ENCODE measurements around the gene SRRM3. TPM values are rescaled to one million over a fixed set of nuclear protein-coding genes. Genes with fewer than 3 reads are reported as not detected.
A peak's percentile ranks its signal among the peaks of the same experiment; 100 is the strongest.

SRRM3 gene
- total RNA-seq, 1 donor = 0.36 TPM

- Histone ChIP-seq H4K20me1 (ENCODE audit: insufficient read depth, low read length) (peaks cover 72% of the 10 kb centered on the region), H3K36me3 (ENCODE audit: insufficient read depth, low read length) (peaks cover 67% of the 10 kb centered on the region)
- no peak for DNase-seq (ENCODE audit: insufficient read length, low spot score, missing footprints)
Observed at GRCh38 chr7:76325811-76326210, 124.1 kb downstream of the SRRM3 start.

GRCh38 chr7:76326646-76327233 lies 125.0 kb downstream of the SRRM3 start:
- Histone ChIP-seq H3K4me3 (ENCODE audit: insufficient read depth, low read length) (no peak overlapping the region), H2AFZ (ENCODE audit: low read length) (no peak overlapping the region), H4K20me1 (ENCODE audit: insufficient read depth, low read length) (peaks cover 81% of the 10 kb centered on the region), H3K27me3 (ENCODE audit: insufficient read depth, low read length) (no peaks in the 10 kb centered on the region), H3K36me3 (ENCODE audit: insufficient read depth, low read length) (peaks cover 75% of the 10 kb centered on the region), H3K79me2 (ENCODE audit: insufficient read depth, low read length) (peaks cover 88% of the 10 kb centered on the region), H3K4me1 (ENCODE audit: insufficient read depth, low read length) (peaks cover 29% of the 10 kb centered on the region), H3K9me3 (ENCODE audit: low read depth, low read length) (no peaks in the 10 kb centered on the region), H3K27ac (ENCODE audit: low read depth, low read length) (peak overlapping the region; percentile 82), H3K4me2 (ENCODE audit: insufficient read depth, low read length) (no peak overlapping the region)
- DNase-seq (ENCODE audit: insufficient read length, low spot score, missing footprints) = peak; percentile 72
- TF ChIP-seq CTCF (IDR thresholded peaks at IDR 0.05; ENCODE audit: extremely low read depth, low read depth, low read length) = no peak

More at GRCh38 chr7:76325811-76326210, 124.1 kb downstream of the SRRM3 start:
- Histone ChIP-seq H3K4me2 (ENCODE audit: insufficient read depth, low read length) (no peak overlapping the region), H3K4me3 (ENCODE audit: insufficient read depth, low read length) (no peak overlapping the region), H3K4me1 (ENCODE audit: insufficient read depth, low read length) (peaks cover 29% of the 10 kb centered on the region), H3K27me3 (ENCODE audit: insufficient read depth, low read length) (no peaks in the 10 kb centered on the region), H3K9me3 (ENCODE audit: low read depth, low read length) (no peaks in the 10 kb centered on the region), H3K79me2 (ENCODE audit: insufficient read depth, low read length) (peaks cover 81% of the 10 kb centered on the region), H2AFZ (ENCODE audit: low read length) (no peak overlapping the region), H3K27ac (ENCODE audit: low read depth, low read length) (peak overlapping the region; percentile 82)
- no peak for TF ChIP-seq CTCF (IDR thresholded peaks at IDR 0.05; ENCODE audit: extremely low read depth, low read depth, low read length)

- peak; percentile 74 for DNase-seq (ENCODE audit: insufficient read length, low spot score, missing footprints)
- no peak for TF ChIP-seq CTCF (IDR thresholded peaks at IDR 0.05; ENCODE audit: extremely low read depth, low read depth, low read length)
- Histone ChIP-seq H3K27me3 (ENCODE audit: insufficient read depth, low read length) (no peaks in the 10 kb centered on the region), H3K27ac (ENCODE audit: low read depth, low read length) (peak overlapping the region; percentile 16), H3K4me1 (ENCODE audit: insufficient read depth, low read length) (peaks cover 21% of the 10 kb centered on the region), H4K20me1 (ENCODE audit: insufficient read depth, low read length) (peaks cover 82% of the 10 kb centered on the region), H3K4me2 (ENCODE audit: insufficient read depth, low read length) (no peak overlapping the region), H3K4me3 (ENCODE audit: insufficient read depth, low read length) (no peak overlapping the region), H2AFZ (ENCODE audit: low read length) (no peak overlapping the region), H3K9me3 (ENCODE audit: low read depth, low read length) (no peaks in the 10 kb centered on the region), H3K79me2 (ENCODE audit: insufficient read depth, low read length) (peaks cover 92% of the 10 kb centered on the region), H3K36me3 (ENCODE audit: insufficient read depth, low read length) (peaks cover 78% of the 10 kb centered on the region)
Observed at GRCh38 chr7:76327610-76328009, 125.9 kb downstream of the SRRM3 start.

- Histone ChIP-seq H3K4me2 (ENCODE audit: insufficient read depth, low read length) (no peak overlapping the region), H4K20me1 (ENCODE audit: insufficient read depth, low read length) (peaks cover 83% of the 10 kb centered on the region), H3K36me3 (ENCODE audit: insufficient read depth, low read length) (peaks cover 78% of the 10 kb centered on the region), H3K4me1 (ENCODE audit: insufficient read depth, low read length) (peaks cover 14% of the 10 kb centered on the region), H3K4me3 (ENCODE audit: insufficient read depth, low read length) (no peak overlapping the region), H3K27ac (ENCODE audit: low read depth, low read length) (no peak overlapping the region), H3K27me3 (ENCODE audit: insufficient read depth, low read length) (no peaks in the 10 kb centered on the region), H2AFZ (ENCODE audit: low read length) (no peak overlapping the region), H3K9me3 (ENCODE audit: low read depth, low read length) (no peaks in the 10 kb centered on the region), H3K79me2 (ENCODE audit: insufficient read depth, low read length) (peaks cover 99% of the 10 kb centered on the region)
- DNase-seq (ENCODE audit: insufficient read length, low spot score, missing footprints) = no peak
- no peak for TF ChIP-seq CTCF (IDR thresholded peaks at IDR 0.05; ENCODE audit: extremely low read depth, low read depth, low read length)
Observed at GRCh38 chr7:76328389-76328788, 126.7 kb downstream of the SRRM3 start.

All from osteoblast (primary cell).